SIG-M5 treated with dmso at 0.1 percent for 504 hours (cell line): ENCODE measurements around the gene CACFD1.

ENCODE experiments used
- DNase-seq: peaks from one replicate; lab custom pipeline; 2025; ENCODE audit not compliant: unreplicated experiment; lab: John Stamatoyannopoulos, UW

The CACFD1 gene

GRCh38 chr9:133496861-133497842 is 37.4 kb downstream of the CACFD1 start:
- no peak for DNase-seq

DNA sequence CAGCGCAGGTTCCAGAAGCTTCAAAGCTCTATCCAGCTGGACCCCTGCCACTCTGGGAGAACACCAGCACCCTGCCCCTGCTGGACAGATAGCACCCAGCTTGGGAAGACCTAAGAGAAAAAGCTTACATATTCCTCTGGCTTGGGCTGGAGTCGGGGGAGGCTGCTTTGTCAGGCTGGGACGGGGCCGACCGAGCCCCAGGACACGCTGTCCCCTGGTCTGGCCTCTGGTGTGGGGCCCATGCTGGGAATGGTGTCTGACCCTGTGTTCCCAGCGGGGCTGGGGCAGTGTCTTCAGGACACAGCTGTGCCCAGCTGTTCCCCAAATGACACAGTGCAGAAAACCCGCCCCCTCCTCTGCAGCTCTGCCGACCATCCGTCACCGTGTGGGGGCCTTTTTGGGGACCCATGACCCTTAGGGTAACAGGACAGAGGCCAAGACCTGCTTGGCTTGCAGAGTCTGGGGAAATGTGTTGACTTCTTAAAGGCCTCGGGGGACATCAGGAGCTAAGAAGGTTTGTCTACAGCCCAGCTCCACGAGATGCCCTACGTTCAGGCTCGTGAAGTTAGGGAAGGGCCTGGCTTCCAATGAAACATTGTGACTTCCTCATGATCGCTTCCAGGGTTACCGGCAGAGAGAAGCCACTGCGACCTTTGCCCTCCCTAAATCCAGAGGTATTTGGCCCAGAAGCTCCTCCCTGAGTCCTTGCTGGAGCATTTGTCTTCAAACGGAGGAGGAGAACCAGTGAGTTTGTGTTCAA is 39.5 kb downstream of the CACFD1 start:
- no peak for DNase-seq

- DNase-seq, result no peak
Measured at GRCh38 chr9:133499892-133500270, 40.1 kb downstream of the CACFD1 start.

DNA sequence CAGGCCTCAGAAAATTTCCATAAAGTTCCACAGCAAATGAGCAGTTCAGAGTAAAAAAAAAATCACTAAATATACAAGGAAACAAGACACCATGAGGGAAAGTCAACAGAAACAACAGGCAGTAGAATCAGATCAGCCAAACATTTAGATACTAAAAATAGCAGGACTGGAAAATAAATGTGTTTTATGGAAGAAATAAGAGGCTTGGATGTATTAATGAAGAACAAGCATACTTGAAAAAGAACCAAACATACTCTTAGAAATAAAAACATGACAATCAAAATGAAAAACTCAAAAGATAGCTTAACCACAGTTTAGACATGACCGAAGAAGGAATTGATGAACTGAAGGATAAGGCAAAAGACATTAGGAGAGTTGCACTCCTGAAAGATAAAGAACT is 42.3 kb downstream of the CACFD1 start:
- DNase-seq, result no peak

DNA sequence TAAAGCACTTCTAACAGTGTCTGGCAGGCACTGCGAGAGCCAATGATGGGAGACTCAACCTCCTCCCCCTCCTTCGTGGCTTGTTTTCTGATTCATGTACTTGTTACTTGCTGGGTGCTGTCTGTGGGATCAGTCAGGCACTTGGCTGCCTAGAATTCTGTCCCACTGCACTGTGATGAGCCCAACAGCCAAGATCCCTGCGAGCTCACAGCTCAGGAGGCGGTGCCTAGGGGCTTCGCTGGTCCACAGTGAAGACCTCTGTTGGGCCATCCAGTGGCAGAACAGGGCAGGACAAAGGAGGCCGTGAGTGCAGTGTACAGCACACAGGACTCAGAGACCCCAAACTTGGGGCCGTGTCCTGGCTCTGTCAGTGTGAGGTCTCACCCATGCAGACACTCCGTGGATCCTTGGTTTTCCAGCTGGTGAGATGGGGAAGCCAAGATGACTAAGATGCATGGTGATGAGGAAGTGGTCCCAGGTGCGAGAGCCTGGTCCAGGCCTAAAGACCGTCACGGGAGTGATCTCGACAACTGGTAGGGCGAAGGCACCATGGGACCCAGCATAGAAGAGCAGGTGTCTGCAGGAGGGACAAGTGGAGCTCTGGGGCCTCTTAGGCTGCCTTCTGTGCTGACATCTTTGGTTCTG is 45.5 kb downstream of the CACFD1 start:
- DNase-seq, result no peak

DNA sequence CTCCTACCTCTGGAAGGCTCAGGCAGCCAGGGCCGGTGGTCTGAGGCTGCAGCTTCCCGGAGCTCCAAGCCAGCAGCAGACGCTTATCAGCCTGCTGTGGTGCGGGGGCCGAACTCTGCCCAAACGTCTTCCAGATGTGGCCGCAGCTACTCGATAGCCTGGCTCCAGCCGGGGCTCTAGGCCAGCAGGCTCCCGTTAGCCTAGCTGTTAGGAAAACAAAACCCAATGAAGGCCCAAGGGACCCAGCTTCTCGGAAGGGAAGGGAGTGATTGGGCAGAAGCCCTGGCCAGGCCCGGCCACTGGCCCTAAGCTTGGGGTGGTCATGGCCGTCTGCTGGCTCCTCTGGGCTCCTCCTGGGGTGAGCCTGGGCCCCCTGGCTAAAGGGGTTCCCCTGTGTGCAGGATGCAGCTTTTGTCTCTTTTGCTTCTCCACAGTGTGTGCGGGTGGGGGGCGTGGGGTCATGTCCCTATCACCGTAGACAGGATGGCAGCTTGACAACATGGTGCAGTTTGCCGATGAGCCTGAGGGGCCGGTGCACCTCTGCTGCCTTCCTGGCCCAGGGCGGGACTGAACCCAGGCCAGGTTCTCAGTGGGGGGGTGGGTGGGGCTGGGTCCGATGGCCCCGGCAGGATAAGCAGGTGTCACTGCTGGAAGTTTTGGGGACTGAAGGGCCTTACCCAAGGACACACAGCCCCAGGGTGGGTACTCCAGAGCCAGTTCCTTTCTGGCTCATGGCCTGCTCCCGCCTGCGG is 46.3 kb downstream of the CACFD1 start:
- DNase-seq, result no peak

GRCh38 chr9:133506653-133507038 is 46.9 kb downstream of the CACFD1 start:
- no peak for DNase-seq

GRCh38 chr9:133507246-133507965 is 47.6 kb downstream of the CACFD1 start:
- no peak for DNase-seq

DNA sequence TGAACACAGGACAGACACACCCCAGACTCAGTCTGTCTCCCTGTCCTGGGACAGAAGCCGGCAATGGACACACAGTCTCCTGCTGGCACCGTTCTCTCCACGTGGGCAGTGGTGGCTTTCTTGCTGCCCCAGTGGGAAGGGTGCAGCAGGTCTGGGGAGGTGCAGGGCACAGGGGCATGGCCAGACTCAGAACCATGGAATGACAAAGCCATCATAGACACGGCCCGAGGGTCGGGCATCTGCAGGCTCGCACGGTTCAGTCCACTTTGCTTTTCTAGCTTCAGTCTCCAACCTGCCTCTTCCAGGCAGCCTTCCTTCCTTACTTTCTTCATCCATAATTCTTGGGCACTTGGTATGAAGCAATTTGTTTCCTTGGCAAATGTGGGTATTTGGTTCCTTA is 48.3 kb downstream of the CACFD1 start:
- DNase-seq, result no peak

DNA sequence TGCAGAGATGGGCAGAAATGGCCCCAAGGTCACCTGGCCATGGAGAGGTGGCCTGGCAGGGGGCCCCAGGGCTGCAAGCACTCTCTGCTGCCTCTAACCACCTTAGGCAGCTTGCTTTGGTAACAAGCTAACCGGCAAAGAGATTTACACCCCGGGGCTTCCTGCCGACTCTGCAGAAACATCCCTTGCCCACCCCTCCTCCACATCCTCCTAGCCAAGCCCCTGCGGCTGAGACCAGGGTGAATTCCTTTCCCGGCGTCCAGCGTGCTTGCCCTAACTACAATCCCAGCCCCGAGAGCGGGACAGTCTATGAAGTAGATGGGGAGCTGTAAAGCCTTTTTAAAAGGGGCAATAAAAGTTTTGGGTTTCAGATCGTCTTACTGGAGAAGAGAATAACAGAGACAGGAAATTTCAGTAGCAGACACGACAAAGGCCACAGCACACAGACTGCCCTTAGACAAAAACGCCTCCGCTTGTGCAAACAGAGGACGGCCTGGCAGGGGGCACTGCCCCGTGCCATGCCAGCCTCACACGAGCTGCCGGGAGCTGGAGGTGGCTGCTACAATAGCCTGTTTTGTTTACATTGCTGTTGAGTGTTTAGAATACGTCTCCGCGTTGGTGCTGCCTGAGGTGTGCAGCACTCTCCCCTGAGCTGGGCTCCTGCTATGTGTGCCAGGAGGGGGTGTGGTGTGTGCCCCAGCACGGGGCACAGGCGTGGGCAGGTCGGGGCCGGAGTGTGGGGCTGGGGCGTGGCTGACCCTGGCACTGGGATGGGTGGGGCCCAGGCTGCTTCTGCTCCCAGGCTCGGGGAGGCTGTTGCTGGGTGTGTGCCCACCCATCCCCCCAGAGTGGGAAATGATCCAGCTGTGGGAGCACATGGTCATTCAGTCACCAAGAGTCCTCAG is 49.7 kb downstream of the CACFD1 start:
- no peak for DNase-seq

GRCh38 chr9:133510926-133511505 is 51.2 kb downstream of the CACFD1 start:
- no peak for DNase-seq

DNA sequence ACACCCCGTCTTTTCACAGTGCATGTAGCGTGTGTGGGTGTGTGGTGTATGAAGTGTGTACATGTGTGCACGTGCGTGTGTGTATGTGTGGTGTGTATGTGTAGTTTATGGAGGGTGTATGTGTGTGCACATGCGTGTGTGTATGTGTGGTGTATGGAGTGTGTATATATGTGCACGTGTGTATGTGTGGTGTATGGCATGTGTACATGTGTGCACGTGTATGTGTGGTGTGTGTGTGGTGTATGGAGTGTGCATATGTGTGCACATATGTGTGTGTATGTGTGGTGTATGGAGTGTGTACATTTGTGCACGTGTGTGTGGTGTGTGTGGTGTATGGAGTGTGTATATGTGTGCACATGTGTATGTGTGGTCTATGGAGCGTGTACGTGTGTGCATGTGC is 51.8 kb downstream of the CACFD1 start:
- no peak for DNase-seq

DNA sequence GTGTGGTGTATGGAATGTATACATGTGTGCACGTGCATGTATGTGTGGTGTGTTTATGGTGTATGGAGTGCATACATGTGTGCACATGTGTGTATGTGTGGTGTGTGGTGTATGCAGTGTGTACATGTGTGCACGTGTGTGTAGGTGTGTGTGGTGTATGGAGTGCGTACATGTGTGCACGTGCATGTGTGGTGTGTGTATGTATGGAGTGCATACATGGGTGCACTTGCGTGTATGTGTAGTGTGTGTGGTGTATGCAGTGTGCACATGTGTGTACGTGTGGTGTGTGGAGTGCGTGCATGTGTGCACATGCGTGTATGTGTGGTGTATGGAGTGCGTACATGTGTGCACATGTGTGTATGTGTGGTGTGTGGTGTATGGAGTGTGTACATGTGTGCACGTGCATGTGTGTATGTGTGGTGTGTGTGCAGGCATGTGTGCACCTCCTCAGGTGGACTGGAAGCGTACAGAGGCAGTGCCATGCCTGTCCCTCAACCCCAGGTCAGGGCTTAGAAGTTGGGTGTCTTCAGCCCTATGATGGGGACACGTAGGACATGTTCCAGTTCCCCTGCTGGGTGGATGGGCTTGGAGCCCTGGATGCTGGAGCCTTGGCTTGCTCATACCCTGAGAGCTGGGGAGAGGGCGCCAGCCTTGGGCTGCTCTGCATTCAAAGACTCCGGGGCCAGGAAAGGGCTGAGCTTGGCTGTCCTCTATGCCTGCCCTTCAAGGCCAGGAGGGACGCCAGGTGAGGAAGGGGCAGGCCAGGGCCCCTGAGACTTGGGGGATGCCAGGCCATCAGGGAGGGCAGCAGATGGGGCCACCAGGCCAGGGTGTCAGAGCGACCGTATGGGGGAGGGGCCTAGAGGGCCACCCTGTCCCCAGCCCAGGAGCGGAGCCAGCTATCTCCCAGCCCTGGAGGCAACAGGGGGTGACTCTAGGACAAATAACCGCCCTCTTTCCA is 52.8 kb downstream of the CACFD1 start:
- no peak for DNase-seq

- DNase-seq, result no peak
Measured at GRCh38 chr9:133513214-133514100, 53.7 kb downstream of the CACFD1 start.

- no peak for DNase-seq
Measured at GRCh38 chr9:133514460-133515239, 54.9 kb downstream of the CACFD1 start.

- DNase-seq, result no peak
Measured at GRCh38 chr9:133515240-133515610, 55.4 kb downstream of the CACFD1 start.
